Kidney (tissue), 14 donors: ENCODE measurements around the gene PCSK2. TPM values are rescaled to one million over a fixed set of nuclear protein-coding genes. Genes with fewer than 3 reads are reported as not detected.
A peak's percentile ranks its signal among the peaks of the same experiment; 100 is the strongest.

Experiments used
- DNase-seq, 5 donors: peaks; one replicate each; pipeline ENCODE4 v3.0.0-alpha.2; 2013 to 2020
- FAIRE-seq: peaks from 2 replicates; lab custom pipeline; 2012; peaks lifted over from hg19 to GRCh38; lab: Jason Lieb, UNC
- H3K27ac ChIP-seq, 2 donors: one replicate each; pipeline ENCODE4 v1.7.0; 2013; ENCODE audit warnings: low read depth in 2 of 2, low read length in 2 of 2, inconsistent platforms in 1 of 2
- H3K27me3 ChIP-seq: one replicate; pipeline ENCODE4 v1.7.1; 2013; ENCODE audit warnings: low read length, inconsistent platforms; ENCODE audit not compliant: control insufficient read depth, insufficient read depth
- H3K36me3 ChIP-seq, 3 donors: one replicate each; pipeline versions ENCODE4 v1.7.0 to v1.7.1; 2013; ENCODE audit warnings: low read length in 3 of 3, control low read depth in 1 of 3, inconsistent platforms in 1 of 3; ENCODE audit not compliant: insufficient read depth in 3 of 3, control insufficient read depth in 2 of 3
- H3K4me1 ChIP-seq, 3 donors: one replicate each; pipeline versions ENCODE4 v1.7.0 to v1.7.1; 2013; ENCODE audit warnings: low read length in 3 of 3, inconsistent platforms in 1 of 3, low read depth in 1 of 3; ENCODE audit not compliant: control insufficient read depth in 2 of 3, insufficient read depth in 2 of 3
- H3K4me3 ChIP-seq, 3 donors: one replicate each; pipeline versions ENCODE4 v1.7.0 to v1.8.1; 2013; ENCODE audit warnings: low read length in 3 of 3, control low read depth in 1 of 3, inconsistent platforms in 1 of 3
- H3K9ac ChIP-seq, 3 donors: one replicate each; pipeline versions ENCODE4 v1.7.0 to v1.7.1; 2013; ENCODE audit warnings: low read length in 3 of 3, control low read depth in 1 of 3, inconsistent platforms in 1 of 3
- H3K9me3 ChIP-seq, 3 donors: one replicate each; pipeline versions ENCODE4 v1.7.0 to v1.7.1; 2013; ENCODE audit warnings: low read length in 3 of 3, control low read depth in 1 of 3, inconsistent platforms in 1 of 3; ENCODE audit not compliant: control insufficient read depth in 2 of 3, insufficient read depth in 1 of 3
- intact Hi-C: fragments of 100-400 bp; cut with DNase I; formaldehyde crosslinking; loops from one replicate; pipeline ENCODE4 v1.11.1; 2022
- polyA plus RNA-seq: library from polyadenylated mRNA; stranded (reverse); fragments of 350-450 nt; fragmentation: Illumina TruSeq; extraction: RNeasy Lipid Tissue Mini Kit (QIAGEN cat#74804); gene quantifications from one replicate; pipeline ENCODE4 v1.2.3, GENCODE V29; 2014; ENCODE audit warnings: low read depth, low replicate concordance; ENCODE audit not compliant: insufficient read depth
- total RNA-seq: library from RNA; stranded (reverse); fragmentation: NEBNext Ultra II Directional; extraction: Animal tissue kit (Norgen Biotek cat#: 25700); gene quantifications from one replicate; pipeline ENCODE4 v1.2.1, GENCODE V29; 2021
- TF ChIP-seq, protein P1 (sequence below): IDR thresholded peaks from 3 replicates; pipeline ENCODE4 v1.5.1; 2012; ENCODE audit warnings: mild to moderate bottlenecking, moderate library complexity, borderline replicate concordance; ENCODE audit not compliant: insufficient read depth; ENCODE audit errors: extremely low read depth
- donor health status: control.
- donor health status: control.
- donor health status: control.
- donor health status: control.
- donor health status: control.
- donor health status: DM: yes; HTN: yes; CAD: no.
- donor health status: Normal renal cell carcinoma (clear cell type).

PCSK2 gene
- total and polyA plus RNA-seq, 2 donors from 2014 or later = 0.22 to 0.54 TPM

DNA sequence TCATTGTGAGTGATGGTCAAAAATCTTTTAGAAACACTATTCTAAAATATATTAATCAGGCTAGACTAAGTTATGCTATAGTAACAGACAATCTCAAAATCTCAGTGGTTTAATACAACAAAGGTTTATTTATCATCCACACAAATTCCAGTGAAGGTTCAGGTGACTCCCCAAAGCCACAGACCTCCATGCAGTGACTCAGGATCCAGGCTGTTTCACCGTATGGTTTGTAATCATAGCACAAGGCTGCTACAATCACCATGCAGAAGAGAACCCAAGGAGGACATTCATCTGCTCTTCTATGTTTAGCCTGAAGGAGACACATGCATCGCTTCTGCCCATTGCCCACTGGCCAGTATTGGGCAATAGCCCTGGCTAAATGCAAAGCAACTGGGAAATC, 258.2 kb downstream of the PCSK2 start:
- Histone ChIP-seq H3K27me3 (no peaks in the 10 kb centered on the region), H3K27ac (no peak overlapping the region), H3K4me1 (no peaks in the 10 kb centered on the region), H3K4me3 (no peak overlapping the region), H3K9ac (no peak overlapping the region), H3K36me3 (no peaks in the 10 kb centered on the region), H3K9me3 (no peaks in the 10 kb centered on the region)
- DNase-seq = no peak
- TF ChIP-seq, protein P1, sequence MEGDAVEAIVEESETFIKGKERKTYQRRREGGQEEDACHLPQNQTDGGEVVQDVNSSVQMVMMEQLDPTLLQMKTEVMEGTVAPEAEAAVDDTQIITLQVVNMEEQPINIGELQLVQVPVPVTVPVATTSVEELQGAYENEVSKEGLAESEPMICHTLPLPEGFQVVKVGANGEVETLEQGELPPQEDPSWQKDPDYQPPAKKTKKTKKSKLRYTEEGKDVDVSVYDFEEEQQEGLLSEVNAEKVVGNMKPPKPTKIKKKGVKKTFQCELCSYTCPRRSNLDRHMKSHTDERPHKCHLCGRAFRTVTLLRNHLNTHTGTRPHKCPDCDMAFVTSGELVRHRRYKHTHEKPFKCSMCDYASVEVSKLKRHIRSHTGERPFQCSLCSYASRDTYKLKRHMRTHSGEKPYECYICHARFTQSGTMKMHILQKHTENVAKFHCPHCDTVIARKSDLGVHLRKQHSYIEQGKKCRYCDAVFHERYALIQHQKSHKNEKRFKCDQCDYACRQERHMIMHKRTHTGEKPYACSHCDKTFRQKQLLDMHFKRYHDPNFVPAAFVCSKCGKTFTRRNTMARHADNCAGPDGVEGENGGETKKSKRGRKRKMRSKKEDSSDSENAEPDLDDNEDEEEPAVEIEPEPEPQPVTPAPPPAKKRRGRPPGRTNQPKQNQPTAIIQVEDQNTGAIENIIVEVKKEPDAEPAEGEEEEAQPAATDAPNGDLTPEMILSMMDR = no peak
- intact Hi-C loops = no loop called here
- FAIRE-seq = no peak

DNA sequence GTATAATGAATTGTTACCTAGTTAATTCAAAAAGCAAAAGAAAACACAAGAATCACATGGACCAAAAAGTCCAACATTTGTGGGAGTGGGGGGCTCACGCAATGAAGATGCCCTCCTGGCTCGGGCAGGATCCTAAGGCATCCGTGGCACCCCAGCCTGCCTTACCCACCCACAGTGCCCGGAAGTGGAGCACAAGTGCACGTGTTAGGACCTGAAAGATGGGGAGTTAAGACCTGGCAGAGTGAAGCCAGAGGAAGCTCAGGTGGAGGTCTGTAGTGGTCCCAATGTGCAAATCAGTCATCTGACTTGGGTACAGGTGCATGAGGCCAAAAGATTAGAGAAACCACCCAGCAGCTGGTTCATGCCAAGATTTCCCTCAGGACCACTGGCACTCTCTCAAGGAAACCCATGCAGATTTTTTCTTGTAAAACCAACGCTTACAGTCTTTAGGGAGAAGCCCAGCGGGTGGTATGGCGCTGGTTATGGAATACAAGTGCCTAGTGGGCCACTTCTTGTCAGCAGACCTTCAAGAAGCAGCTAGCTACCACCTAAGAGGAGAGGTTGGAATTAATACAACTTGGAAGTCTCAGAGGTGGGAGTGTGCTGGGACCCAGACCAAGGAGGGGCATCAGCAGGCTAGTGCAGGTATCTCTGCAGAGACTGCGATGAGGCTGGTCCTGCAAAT, 262.2 kb downstream of the PCSK2 start:
- TF ChIP-seq, protein P1 = no peak
- no peak for FAIRE-seq
- intact Hi-C loops = no loop called here

DNA sequence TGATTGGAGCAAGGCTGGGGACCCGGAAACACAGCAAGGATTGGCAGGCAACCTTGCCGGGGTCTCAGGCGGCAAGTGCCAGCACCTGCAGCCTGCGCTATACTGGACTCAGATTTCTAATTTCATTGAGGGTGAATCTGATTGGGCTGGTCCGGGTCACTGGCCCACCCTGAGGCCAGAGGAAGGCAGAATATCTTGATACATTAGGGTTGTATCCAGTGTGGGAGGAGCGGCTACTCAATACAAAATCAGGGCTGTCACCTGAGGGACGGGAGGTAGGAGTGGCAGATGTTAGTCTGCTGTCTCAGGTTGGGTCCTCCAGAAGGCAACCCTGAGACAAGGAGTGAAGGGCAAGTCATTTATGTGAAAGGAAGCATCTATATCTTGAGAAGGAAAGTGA, 263.7 kb downstream of the PCSK2 start:
- Histone ChIP-seq H3K9ac (no peak overlapping the region), H3K4me1 (no peaks in the 10 kb centered on the region), H3K27ac (no peak overlapping the region), H3K36me3 (no peaks in the 10 kb centered on the region), H3K27me3 (no peaks in the 10 kb centered on the region), H3K4me3 (no peak overlapping the region), H3K9me3 (no peaks in the 10 kb centered on the region)
- intact Hi-C loops = no loop called here
- DNase-seq (peak in 1 of 5 donors; percentile 4), FAIRE-seq (no peak)
- TF ChIP-seq, protein P1 = no peak

More for the DNA sequence above, 262.2 kb downstream of the PCSK2 start:
- Histone ChIP-seq H3K9ac (no peak overlapping the region), H3K36me3 (no peaks in the 10 kb centered on the region), H3K4me1 (no peaks in the 10 kb centered on the region), H3K27ac (no peak overlapping the region), H3K27me3 (no peaks in the 10 kb centered on the region), H3K4me3 (no peak overlapping the region), H3K9me3 (no peaks in the 10 kb centered on the region)
- no peak for DNase-seq
